ENCODE data around the gene UHRF2.
A peak's percentile ranks its signal among the peaks of the same experiment; 100 is the strongest.
"Not testable (repeated sequence)": the region's sequence is repeated elsewhere in the genome, so short reads cannot be mapped to it uniquely, and the experiment has no call there.

UHRF2 gene

GRCh38 chr9:6488395-6488794 is 75.4 kb downstream of the UHRF2 start:
- no peak for DNase-seq (ENCODE audit: low spot score)

GRCh38 chr9:6489099-6489498 is 76.1 kb downstream of the UHRF2 start:
- no peak for DNase-seq (ENCODE audit: low spot score)

GRCh38 chr9:6490863-6491262 is 77.9 kb downstream of the UHRF2 start:
- no peak for DNase-seq (ENCODE audit: low spot score)

GRCh38 chr9:6495466-6495865 is 82.5 kb downstream of the UHRF2 start:
- peak; percentile 73 for DNase-seq (ENCODE audit: low spot score)

GRCh38 chr9:6498982-6499381 is 86.0 kb downstream of the UHRF2 start:
- no peak for DNase-seq (ENCODE audit: low spot score)

- DNase-seq (ENCODE audit: low spot score), result no peak
Measured at GRCh38 chr9:6501526-6502210, 88.7 kb downstream of the UHRF2 start.

- DNase-seq (ENCODE audit: low spot score), result no peak
Measured at GRCh38 chr9:6502399-6502798, 89.4 kb downstream of the UHRF2 start.

- DNase-seq (ENCODE audit: low spot score), result peak; percentile 70
Measured at GRCh38 chr9:6506571-6506970, 93.6 kb downstream of the UHRF2 start.

GRCh38 chr9:6512085-6512657 is 99.2 kb downstream of the UHRF2 start:
- no peak for DNase-seq (ENCODE audit: low spot score)

GRCh38 chr9:6522263-6522662 is 109.3 kb downstream of the UHRF2 start:
- no peak for DNase-seq (ENCODE audit: low spot score)

GRCh38 chr9:6525326-6526045 is 112.5 kb downstream of the UHRF2 start:
- DNase-seq (ENCODE audit: low spot score), result no peak

- no peak for DNase-seq (ENCODE audit: low spot score)
Measured at GRCh38 chr9:6535594-6535993, 122.6 kb downstream of the UHRF2 start.

GRCh38 chr9:6538666-6539071 is 125.7 kb downstream of the UHRF2 start:
- DNase-seq (ENCODE audit: low spot score), result no peak

- not testable (repeated sequence) for DNase-seq (ENCODE audit: low spot score)
Measured at GRCh38 chr9:6542617-6543016, 129.6 kb downstream of the UHRF2 start.

GRCh38 chr9:6543204-6543603 is 130.2 kb downstream of the UHRF2 start:
- no peak for DNase-seq (ENCODE audit: low spot score)

GRCh38 chr9:6545017-6545691 is 132.2 kb downstream of the UHRF2 start:
- no peak for DNase-seq (ENCODE audit: low spot score)

GRCh38 chr9:6549106-6549800 is 136.3 kb downstream of the UHRF2 start:
- DNase-seq (ENCODE audit: low spot score), result peak; percentile 17

GRCh38 chr9:6551136-6551535 is 138.1 kb downstream of the UHRF2 start:
- no peak for DNase-seq (ENCODE audit: low spot score)

GRCh38 chr9:6552033-6552432 is 139.0 kb downstream of the UHRF2 start:
- no peak for DNase-seq (ENCODE audit: low spot score)

- DNase-seq (ENCODE audit: low spot score), result no peak
Measured at GRCh38 chr9:6552498-6553121, 139.6 kb downstream of the UHRF2 start.

GRCh38 chr9:6553866-6554265 is 140.9 kb downstream of the UHRF2 start:
- no peak for DNase-seq (ENCODE audit: low spot score)
